Embryonic facial prominence (tissue), 1 donor: ENCODE results near the gene PKNOX2.

Source experiments
- DNase-seq: peaks from one replicate; pipeline ENCODE4 v3.0.0-alpha.2; 2016; ENCODE audit errors: extremely low spot score

The PKNOX2 gene

GRCh38 chr11:125233736-125234275 is 69.3 kb downstream of the PKNOX2 start:
- DNase-seq, result no peak

- DNase-seq, result no peak
These were observed 70.5 kb downstream of the PKNOX2 start for GRCh38 chr11:125235071-125235471.

- no peak for DNase-seq
These were observed 71.7 kb downstream of the PKNOX2 start for GRCh38 chr11:125236072-125236825.

- DNase-seq, result no peak
These were observed 75.3 kb downstream of the PKNOX2 start for GRCh38 chr11:125239585-125240560.

- DNase-seq, result no peak
These were observed 76.6 kb downstream of the PKNOX2 start for GRCh38 chr11:125241104-125241503.

- DNase-seq, result no peak
These were observed 77.7 kb downstream of the PKNOX2 start for GRCh38 chr11:125242141-125242775.

GRCh38 chr11:125244166-125244565 is 79.6 kb downstream of the PKNOX2 start:
- no peak for DNase-seq

GRCh38 chr11:125245299-125245698 is 80.7 kb downstream of the PKNOX2 start:
- DNase-seq, result no peak

GRCh38 chr11:125247431-125247830 is 82.9 kb downstream of the PKNOX2 start:
- no peak for DNase-seq

GRCh38 chr11:125250318-125251213 is 86.0 kb downstream of the PKNOX2 start:
- DNase-seq, result no peak

GRCh38 chr11:125251214-125251545 is 86.6 kb downstream of the PKNOX2 start:
- no peak for DNase-seq

GRCh38 chr11:125251956-125252355 is 87.4 kb downstream of the PKNOX2 start:
- no peak for DNase-seq

- DNase-seq, result no peak
These were observed 88.7 kb downstream of the PKNOX2 start for GRCh38 chr11:125253289-125253688.

GRCh38 chr11:125253795-125254525 is 89.4 kb downstream of the PKNOX2 start:
- no peak for DNase-seq

GRCh38 chr11:125256541-125257189 is 92.1 kb downstream of the PKNOX2 start:
- no peak for DNase-seq

GRCh38 chr11:125257190-125257579 is 92.6 kb downstream of the PKNOX2 start:
- no peak for DNase-seq

- DNase-seq, result no peak
These were observed 93.2 kb downstream of the PKNOX2 start for GRCh38 chr11:125257751-125258150.

- no peak for DNase-seq
These were observed 93.9 kb downstream of the PKNOX2 start for GRCh38 chr11:125258291-125259032.

GRCh38 chr11:125261588-125261987 is 97.0 kb downstream of the PKNOX2 start:
- no peak for DNase-seq
